ENCODE data around the gene ZBTB7B.

ZBTB7B gene

GRCh38 chr1:155057788-155058211, 55.2 kb downstream of the ZBTB7B start:
- DNase-seq (ENCODE audit: low read depth in 2 of 2): no peak

GRCh38 chr1:155060736-155061135, 58.1 kb downstream of the ZBTB7B start:
- no peak for DNase-seq (ENCODE audit: low read depth in 2 of 2)

- DNase-seq (ENCODE audit: low read depth in 2 of 2): peak; percentile 93 to 97
These were observed 59.0 kb downstream of the ZBTB7B start for GRCh38 chr1:155061381-155062150.

GRCh38 chr1:155062151-155062686, 59.6 kb downstream of the ZBTB7B start:
- DNase-seq (ENCODE audit: low read depth in 2 of 2): no peak

- DNase-seq (ENCODE audit: low read depth in 2 of 2): peak; percentile 45 to 71
These were observed 60.3 kb downstream of the ZBTB7B start for GRCh38 chr1:155062702-155063411.

- peak; percentile 58 to 66 for DNase-seq (ENCODE audit: low read depth in 2 of 2)
These were observed 61.0 kb downstream of the ZBTB7B start, which contains the start of gene EFNA4 for GRCh38 chr1:155063550-155064110. EFNA4 (plus strand) TSS chr1:155063740; CDS start chr1:155063824, 84 bp downstream.

- no peak for DNase-seq (ENCODE audit: low read depth in 2 of 2)
These were observed 61.7 kb downstream of the ZBTB7B start for GRCh38 chr1:155064111-155064831.

- DNase-seq (ENCODE audit: low read depth in 2 of 2): no peak
These were observed 62.3 kb downstream of the ZBTB7B start for GRCh38 chr1:155064832-155065429.

- DNase-seq (ENCODE audit: low read depth in 2 of 2): no peak
These were observed 64.2 kb downstream of the ZBTB7B start for GRCh38 chr1:155066777-155067176.

Data from stimulated activated CD8-positive, alpha-beta memory T cell treated with anti-CD3 and anti-CD28 coated beads, Interleukin-7, amount 100 ng/mL, for 1 hour (primary cell).